ENCODE data around the gene CREB3L4.

DNA sequence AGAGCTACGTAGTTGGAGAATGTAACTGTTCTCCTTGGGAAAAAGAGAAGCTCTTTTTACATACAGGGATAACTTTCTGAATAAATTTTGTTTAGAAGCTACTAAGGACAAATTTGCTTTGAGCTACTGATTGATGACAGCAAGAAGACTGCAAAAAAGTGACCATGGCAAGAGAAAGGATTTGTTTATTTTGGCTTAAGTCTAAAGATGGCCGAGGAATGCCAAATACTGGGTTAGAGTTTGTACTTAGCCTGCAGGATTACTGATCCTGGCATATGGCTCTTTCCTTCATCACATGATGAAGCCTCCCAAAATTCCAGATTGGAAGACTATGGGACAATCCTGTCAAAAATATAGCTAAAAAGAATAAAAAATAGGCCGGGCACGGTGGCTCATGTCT lies 51.6 kb downstream of the CREB3L4 start:
- no peak for TF ChIP-seq CTCF (IDR thresholded peaks at IDR 0.05; ENCODE audit: low read depth, low read length)
- no peak for TF ChIP-seq EZH2phosphoT487 (IDR thresholded peaks at IDR 0.05; ENCODE audit: low read depth)

Data from OCI-LY3 (cell line).